HEK293T (cell line): ENCODE data around the gene NBEA.

ENCODE experiments used
- CTCF ChIA-PET: fragments of 350-600 bp; formaldehyde crosslinking; extraction: SDS; loops from one replicate; lab custom pipeline; 2021; ENCODE audit warnings: antibody characterized with exemption, inconsistent platforms; lab: Yijun Ruan, JAX
- POLR2A ChIA-PET: fragments of 350-600 bp; formaldehyde crosslinking; extraction: SDS; loops from one replicate; lab custom pipeline; 2020; ENCODE audit warnings: antibody characterized with exemption, inconsistent platforms; lab: Yijun Ruan, JAX
- DNase-seq: peaks from one replicate; pipeline ENCODE4 v3.0.0; 2012; ENCODE audit warnings: mixed read lengths; ENCODE audit errors: extremely low spot score
- ARNT ChIP-seq: fragments of 450-650 bp; IDR thresholded peaks from 2 replicates; pipeline ENCODE4 v1.6.1; 2017; ENCODE audit warnings: mild to moderate bottlenecking
- BHLHE40 ChIP-seq: fragments of 450-650 bp; IDR thresholded peaks from 2 replicates; pipeline ENCODE4 v1.6.1; 2016; ENCODE audit warnings: mild to moderate bottlenecking, moderate library complexity, borderline replicate concordance
- CTBP1 ChIP-seq: fragments of 450-650 bp; IDR thresholded peaks from 2 replicates; pipeline ENCODE4 v1.6.1; 2016; ENCODE audit warnings: borderline replicate concordance
- ELF4 ChIP-seq: fragments of 450-650 bp; IDR thresholded peaks from 2 replicates; pipeline ENCODE4 v1.6.1; 2017; ENCODE audit warnings: antibody characterized with exemption
- FOXA1 ChIP-seq: fragments of 450-650 bp; IDR thresholded peaks from 2 replicates; pipeline ENCODE4 v1.6.1; 2016; ENCODE audit warnings: mild to moderate bottlenecking
- FOXK2 ChIP-seq: fragments of 450-650 bp; IDR thresholded peaks from 2 replicates; pipeline ENCODE4 v1.6.1; 2016; ENCODE audit warnings: mild to moderate bottlenecking
- FOXM1 ChIP-seq: fragments of 450-650 bp; IDR thresholded peaks from 2 replicates; pipeline ENCODE4 v1.6.1; 2017; ENCODE audit warnings: mild to moderate bottlenecking, borderline replicate concordance
- HDGF ChIP-seq: fragments of 450-650 bp; IDR thresholded peaks from 2 replicates; pipeline ENCODE4 v1.6.1; 2017; ENCODE audit warnings: antibody characterized with exemption, borderline replicate concordance
- L3MBTL2 ChIP-seq: fragments of 450-650 bp; conservative IDR thresholded peaks from 2 replicates; pipeline ENCODE4 v1.6.1; 2016; ENCODE audit warnings: mild to moderate bottlenecking
- LEF1 ChIP-seq: fragments of 450-650 bp; IDR thresholded peaks from 2 replicates; pipeline ENCODE4 v1.6.1; 2017; ENCODE audit warnings: mild to moderate bottlenecking, borderline replicate concordance
- NFRKB ChIP-seq: fragments of 450-650 bp; IDR thresholded peaks from 2 replicates; pipeline ENCODE4 v1.6.1; 2016; ENCODE audit warnings: mild to moderate bottlenecking, moderate library complexity
- PKNOX1 ChIP-seq: fragments of 450-650 bp; IDR thresholded peaks from 2 replicates; pipeline ENCODE4 v1.6.1; 2016
- SP1 ChIP-seq: fragments of 450-650 bp; IDR thresholded peaks from 2 replicates; pipeline ENCODE4 v1.6.1; 2017
- SUZ12 ChIP-seq: fragments of 450-650 bp; IDR thresholded peaks from 2 replicates; pipeline ENCODE4 v1.6.1; 2016; ENCODE audit warnings: mild to moderate bottlenecking
- TARDBP ChIP-seq: fragments of 450-650 bp; IDR thresholded peaks from 2 replicates; pipeline ENCODE4 v1.6.1; 2016
- ZNF384 ChIP-seq: fragments of 450-650 bp; IDR thresholded peaks from 2 replicates; pipeline ENCODE4 v1.6.1; 2016

The NBEA gene

GRCh38 chr13:35127466-35127865 is 185.4 kb downstream of the NBEA start:
- no peak for DNase-seq
- ChIA-PET CTCF (no interaction called here), POLR2A (no interaction called here)
- TF ChIP-seq HDGF (no peak), L3MBTL2 (no peak), BHLHE40 (no peak), FOXM1 (no peak), ELF4 (no peak), FOXK2 (no peak), SP1 (no peak), CTBP1 (no peak), SUZ12 (no peak), NFRKB (no peak), ZNF384 (no peak), LEF1 (no peak), TARDBP (no peak), FOXA1 (no peak), ARNT (no peak), PKNOX1 (no peak)

GRCh38 chr13:35129500-35129899 is 187.4 kb downstream of the NBEA start:
- no peak for DNase-seq
- ChIA-PET CTCF (no interaction called here), POLR2A (no interaction called here)
- TF ChIP-seq HDGF, result no peak
- TF ChIP-seq L3MBTL2, result no peak
- TF ChIP-seq SP1, result no peak
- no peak for TF ChIP-seq FOXM1
- no peak for TF ChIP-seq FOXA1
- TF ChIP-seq ELF4, result no peak
- no peak for TF ChIP-seq ARNT
- no peak for TF ChIP-seq NFRKB
- no peak for TF ChIP-seq ZNF384
- no peak for TF ChIP-seq CTBP1
- TF ChIP-seq FOXK2, result no peak
- TF ChIP-seq SUZ12, result no peak
- TF ChIP-seq LEF1, result no peak

- CTCF ChIA-PET, result no interaction called here
- POLR2A ChIA-PET, result no interaction called here
- TF ChIP-seq ARNT (no peak), ZNF384 (no peak), CTBP1 (no peak), FOXA1 (no peak), TARDBP (no peak), ELF4 (no peak), SP1 (no peak), SUZ12 (no peak), L3MBTL2 (no peak), FOXK2 (no peak), BHLHE40 (no peak), FOXM1 (no peak), HDGF (no peak), PKNOX1 (no peak), LEF1 (no peak)
These were observed 189.4 kb downstream of the NBEA start for GRCh38 chr13:35131471-35131870.

GRCh38 chr13:35136585-35136984 is 194.5 kb downstream of the NBEA start:
- no peak for DNase-seq
- ChIA-PET CTCF (no interaction called here), POLR2A (no interaction called here)
- TF ChIP-seq SUZ12 (no peak), FOXK2 (no peak)

More at GRCh38 chr13:35131471-35131870, 189.4 kb downstream of the NBEA start:
- DNase-seq, result no peak

GRCh38 chr13:35139591-35139990 is 197.5 kb downstream of the NBEA start:
- ChIA-PET POLR2A (no interaction called here), CTCF (no interaction called here)
- TF ChIP-seq FOXA1 (no peak), FOXK2 (no peak), HDGF (no peak), BHLHE40 (no peak), CTBP1 (no peak), FOXM1 (no peak), SUZ12 (no peak), NFRKB (no peak), SP1 (no peak), PKNOX1 (no peak), ARNT (no peak), ELF4 (no peak), L3MBTL2 (no peak), LEF1 (no peak), ZNF384 (no peak), TARDBP (no peak)
- no peak for DNase-seq

- DNase-seq, result no peak
- POLR2A ChIA-PET, result no interaction called here
- TF ChIP-seq CTBP1 (no peak), FOXM1 (no peak), FOXK2 (no peak), ARNT (no peak), SUZ12 (no peak), NFRKB (no peak), FOXA1 (no peak), LEF1 (no peak), PKNOX1 (no peak), SP1 (no peak), BHLHE40 (no peak), ZNF384 (no peak), ELF4 (no peak), TARDBP (no peak), L3MBTL2 (no peak), HDGF (no peak)
- CTCF ChIA-PET, result interaction anchor here (0.6 kb wide), 1 partner anchor 117 kb away, joined by 3 read pairs; no protein-coding TSS in a partner anchor
These were observed 198.3 kb downstream of the NBEA start for GRCh38 chr13:35140321-35140720.
